Measurements from ENCODE around the gene PTPN5.
"Not testable (repeated sequence)": the region's sequence is repeated elsewhere in the genome, so short reads cannot be mapped to it uniquely, and the experiment has no call there.

The PTPN5 gene

DNA sequence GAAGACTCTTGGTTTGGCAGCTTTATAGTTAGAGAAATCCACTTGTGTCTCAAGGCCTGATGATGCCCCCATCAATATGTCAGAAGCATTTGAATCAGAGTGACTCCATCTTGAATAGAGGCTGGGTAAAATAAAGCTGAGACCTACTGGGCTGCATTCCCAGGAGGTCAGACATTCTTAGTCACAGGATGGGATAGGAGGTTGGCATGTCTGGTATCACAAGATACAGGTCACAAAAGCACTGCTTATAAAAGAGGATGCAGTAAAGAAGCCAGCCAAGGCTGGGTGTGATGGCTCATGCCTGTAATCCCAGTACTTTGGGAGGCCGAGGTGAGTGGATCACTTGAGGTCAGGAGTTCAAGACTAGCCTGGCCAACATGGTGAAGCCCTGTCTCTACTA is 109.6 kb downstream of the PTPN5 start:
- DNase-seq = not testable (repeated sequence)

Data from right kidney (tissue), 1 donor.